SK-N-MC (cell line): ENCODE results near the gene MFSD6L.

ENCODE experiments used
- DNase-seq: peaks from one replicate; pipeline ENCODE4 v3.0.0-alpha.2; 2011; ENCODE audit warnings: low read depth, low spot score
- H3K27ac ChIP-seq: fragments of 200-600 bp; sonication (generic); 2 replicates; pipeline ENCODE4 v1.5.1; 2016; ENCODE audit warnings: mixed run types
- H3K36me3 ChIP-seq: fragments of 200-600 bp; sonication (generic); 2 replicates; pipeline ENCODE4 v1.6.1; 2017; ENCODE audit warnings: antibody characterized with exemption, low read length, mixed read lengths; ENCODE audit not compliant: insufficient read depth
- H3K4me3 ChIP-seq: fragments of 200-600 bp; sonication (generic); 2 replicates; pipeline ENCODE4 v1.5.1; 2016
- H3K9ac ChIP-seq: fragments of 200-600 bp; sonication (generic); 2 replicates; pipeline ENCODE4 v1.8.0; 2017; ENCODE audit warnings: mixed run types, mixed read lengths; ENCODE audit not compliant: insufficient read length
- H3K9me3 ChIP-seq: fragments of 200-600 bp; sonication (generic); 2 replicates; pipeline ENCODE4 v1.6.1; 2017; ENCODE audit warnings: low read depth, mild to moderate bottlenecking, antibody characterized with exemption, low read length, moderate library complexity, mixed read lengths
- EZH2 ChIP-seq: fragments of 200-600 bp; sonication (generic); IDR thresholded peaks from one replicate; pipeline ENCODE4 v1.6.1; 2017; ENCODE audit warnings: antibody characterized with exemption
- FOXP2 ChIP-seq: optimal IDR thresholded peaks from 2 replicates; pipeline ENCODE3; 2011; ENCODE audit warnings: mild to moderate bottlenecking, moderate library complexity; ENCODE audit not compliant: insufficient read depth; ENCODE audit errors: extremely low read length, control extremely low read depth
- POLR2AphosphoS5 ChIP-seq: IDR thresholded peaks from 2 replicates; pipeline ENCODE4 v1.6.1; 2012; ENCODE audit warnings: mild to moderate bottlenecking, low read depth, low read length, borderline replicate concordance

The MFSD6L gene

DNA sequence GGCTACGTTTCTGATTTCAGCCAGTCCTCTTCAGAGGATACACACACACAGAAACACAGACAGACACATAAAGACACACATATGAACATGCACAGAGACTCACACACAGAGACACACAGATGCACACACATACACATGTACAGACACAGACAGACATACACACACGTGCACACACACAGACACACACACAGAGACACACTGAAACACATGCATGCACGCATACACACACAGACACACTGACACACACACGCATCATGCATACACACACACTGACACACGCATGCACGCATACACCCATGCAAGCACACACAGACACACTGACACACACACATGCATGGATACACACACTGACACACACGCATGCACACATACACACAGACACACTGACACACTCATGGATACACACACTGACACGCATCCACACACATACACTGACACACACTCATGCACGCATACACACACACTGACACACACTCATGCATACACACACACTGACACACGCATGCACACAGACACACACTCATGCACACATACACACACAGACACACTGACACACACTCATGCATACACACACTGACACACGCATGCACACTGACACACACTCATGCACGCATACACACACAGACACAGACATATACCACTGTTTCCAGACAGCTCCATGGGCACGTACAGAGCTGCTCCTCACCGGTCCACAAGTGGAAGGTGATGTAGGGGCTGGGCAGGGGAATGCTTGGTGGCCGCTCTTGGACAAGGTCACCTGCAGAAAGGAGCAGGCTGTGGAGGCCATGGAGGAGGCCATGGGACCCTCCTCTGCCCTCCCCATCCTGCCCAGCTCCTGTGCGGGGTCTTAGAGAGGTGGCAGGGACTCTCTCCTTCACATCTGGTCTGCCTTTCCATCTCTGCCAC, 30.1 kb upstream of the MFSD6L start:
- Histone ChIP-seq H3K36me3 (no peaks in the 10 kb centered on the region), H3K27ac (no peak overlapping the region), H3K9ac (no peak overlapping the region), H3K9me3 (no peaks in the 10 kb centered on the region), H3K4me3 (no peak overlapping the region)
- no peak for DNase-seq
- no peak for TF ChIP-seq FOXP2
- no peak for TF ChIP-seq POLR2AphosphoS5
- no peak for TF ChIP-seq EZH2

DNA sequence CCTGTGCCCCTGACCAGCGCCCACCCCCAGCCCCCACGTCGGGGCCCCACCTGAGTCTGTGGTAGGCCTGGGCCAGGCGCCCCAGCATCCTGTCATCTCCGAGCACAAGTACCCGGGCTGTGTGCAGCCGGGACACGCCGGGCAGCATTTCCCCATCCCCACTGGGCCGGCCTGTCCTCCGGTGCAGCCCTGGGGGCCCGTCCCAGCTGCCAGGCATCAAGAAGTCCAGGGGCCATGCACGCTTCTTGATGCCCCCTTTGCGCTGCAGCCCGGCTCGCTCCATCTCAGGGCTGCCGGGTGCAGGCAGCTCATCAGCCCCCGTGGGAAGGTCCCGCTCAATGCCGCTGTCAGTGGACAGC, 29.3 kb upstream of the MFSD6L start:
- H3K4me3 ChIP-seq: no peak overlapping the region
- H3K9me3 ChIP-seq: no peaks in the 10 kb centered on the region
- TF ChIP-seq FOXP2: no peak
- TF ChIP-seq EZH2: no peak
- no peak for TF ChIP-seq POLR2AphosphoS5
- no peak for DNase-seq
- H3K27ac ChIP-seq: no peak overlapping the region
- H3K36me3 ChIP-seq: no peaks in the 10 kb centered on the region
- H3K9ac ChIP-seq: no peak overlapping the region

DNA sequence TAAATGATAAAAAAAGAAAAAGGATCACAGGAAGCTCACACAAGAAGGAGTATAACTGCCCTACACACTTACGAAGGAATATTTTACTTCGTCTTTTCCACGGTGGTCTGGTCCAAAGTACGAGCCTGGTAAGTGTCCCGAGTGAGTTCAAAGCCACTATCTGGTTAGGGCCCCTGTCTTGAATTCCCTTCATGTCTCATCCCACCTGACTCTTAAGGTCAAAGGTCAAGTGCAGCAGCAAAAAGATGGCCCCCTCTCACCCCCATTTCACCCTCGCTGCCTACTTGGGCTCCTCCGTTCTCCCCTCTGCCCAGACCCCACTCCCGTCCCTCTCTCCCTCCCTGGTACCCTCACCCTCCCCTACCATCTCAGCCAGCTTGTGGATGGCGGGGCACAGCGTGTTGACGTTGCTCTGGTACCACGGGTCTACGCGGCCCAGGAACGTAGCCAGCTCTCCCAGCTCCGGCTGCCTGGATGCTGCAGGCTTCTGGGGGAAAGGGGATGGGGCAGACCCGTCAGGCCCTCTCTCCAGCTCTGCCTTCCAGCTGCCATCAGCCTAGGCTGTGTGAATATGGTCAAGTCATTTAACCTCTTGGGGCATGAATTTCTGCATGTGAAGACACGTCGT, 27.8 kb upstream of the MFSD6L start:
- DNase-seq: no peak
- H3K4me3 ChIP-seq: no peak overlapping the region
- no peak for TF ChIP-seq POLR2AphosphoS5
- TF ChIP-seq EZH2: no peak
- TF ChIP-seq FOXP2: no peak
- H3K9me3 ChIP-seq: no peaks in the 10 kb centered on the region
- H3K27ac ChIP-seq: no peak overlapping the region
- no peak overlapping the region for H3K9ac ChIP-seq
- H3K36me3 ChIP-seq: no peaks in the 10 kb centered on the region

DNA sequence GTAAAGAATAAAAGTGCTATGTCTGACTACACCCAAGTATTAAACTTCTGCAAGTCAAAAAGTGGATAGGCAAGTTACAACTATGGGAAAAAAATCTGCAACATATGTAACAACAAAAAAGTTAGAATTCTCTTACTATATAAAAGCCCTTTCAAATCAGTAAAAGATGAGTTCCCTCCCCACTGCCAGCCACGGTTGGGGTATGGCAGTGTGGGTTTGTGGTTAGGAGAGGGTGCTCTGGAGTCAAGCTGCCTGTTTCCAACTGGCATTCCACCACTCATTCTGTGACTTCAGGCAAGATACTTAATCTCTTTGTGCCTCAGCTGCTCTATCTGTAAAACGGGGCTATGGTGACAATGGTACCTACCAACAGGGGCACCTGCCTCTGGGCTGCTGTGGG, 26.6 kb upstream of the MFSD6L start:
- Histone ChIP-seq H3K36me3 (no peaks in the 10 kb centered on the region), H3K4me3 (no peak overlapping the region), H3K27ac (no peak overlapping the region), H3K9me3 (no peaks in the 10 kb centered on the region), H3K9ac (no peak overlapping the region)
- TF ChIP-seq EZH2 (no peak), FOXP2 (no peak), POLR2AphosphoS5 (no peak)
- no peak for DNase-seq

DNA sequence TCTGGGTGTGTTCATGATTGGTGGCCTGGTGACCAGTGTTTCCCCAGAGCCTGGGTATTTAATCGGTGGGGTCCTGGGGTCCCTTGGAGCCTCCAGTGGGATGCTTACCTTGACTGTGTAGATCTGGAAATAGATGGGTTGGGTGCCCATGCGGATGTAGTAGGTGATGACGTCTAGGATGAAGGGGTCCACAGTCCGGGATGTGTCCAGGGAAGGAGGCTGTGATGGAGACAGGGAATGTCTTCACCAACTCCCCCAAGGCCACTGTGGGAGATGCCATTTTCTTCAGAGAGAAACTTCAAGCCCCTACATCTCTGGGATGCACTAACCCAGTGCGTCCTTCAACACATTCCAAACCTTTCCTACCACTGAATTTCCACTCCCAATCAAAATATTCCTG, 24.1 kb upstream of the MFSD6L start:
- DNase-seq: no peak
- Histone ChIP-seq H3K9ac (no peak overlapping the region), H3K9me3 (no peaks in the 10 kb centered on the region), H3K36me3 (no peaks in the 10 kb centered on the region), H3K4me3 (no peak overlapping the region), H3K27ac (no peak overlapping the region)
- no peak for TF ChIP-seq POLR2AphosphoS5
- no peak for TF ChIP-seq EZH2
- no peak for TF ChIP-seq FOXP2

DNA sequence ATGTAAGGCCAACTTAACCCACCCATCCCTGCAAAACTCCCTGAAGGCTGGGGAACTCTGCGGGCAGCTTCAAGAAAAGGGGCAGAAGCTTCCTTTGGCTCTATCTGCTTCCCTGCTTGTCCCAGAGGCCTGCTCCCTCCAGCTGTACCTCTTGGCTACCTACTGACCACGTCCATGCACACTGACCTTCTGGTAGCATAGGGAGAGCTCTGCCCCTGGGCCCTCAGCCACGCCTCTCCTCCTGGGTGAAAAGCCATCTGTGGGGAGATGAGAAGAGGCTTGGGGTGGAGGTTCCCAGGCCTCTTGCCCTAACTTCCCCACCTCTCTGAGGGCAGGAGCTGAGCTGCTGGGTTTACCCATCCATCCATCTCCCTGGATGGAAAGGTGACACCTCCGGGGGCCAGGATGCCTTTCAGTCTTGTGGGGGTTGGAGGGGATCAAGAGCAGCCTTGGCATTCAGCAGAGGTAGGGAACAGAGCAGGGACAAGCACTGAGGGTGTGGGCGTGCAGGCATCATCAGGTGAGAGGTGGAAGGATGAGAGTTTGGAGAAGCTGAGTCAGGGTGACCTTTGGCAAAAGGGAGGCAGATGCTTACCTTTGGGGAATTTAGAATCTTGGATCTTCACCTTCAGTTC, 23.4 kb upstream of the MFSD6L start:
- no peak for DNase-seq
- Histone ChIP-seq H3K9ac (no peak overlapping the region), H3K9me3 (no peaks in the 10 kb centered on the region), H3K4me3 (no peak overlapping the region), H3K36me3 (no peaks in the 10 kb centered on the region), H3K27ac (no peak overlapping the region)
- TF ChIP-seq EZH2: no peak
- TF ChIP-seq FOXP2: no peak
- TF ChIP-seq POLR2AphosphoS5: no peak

DNA sequence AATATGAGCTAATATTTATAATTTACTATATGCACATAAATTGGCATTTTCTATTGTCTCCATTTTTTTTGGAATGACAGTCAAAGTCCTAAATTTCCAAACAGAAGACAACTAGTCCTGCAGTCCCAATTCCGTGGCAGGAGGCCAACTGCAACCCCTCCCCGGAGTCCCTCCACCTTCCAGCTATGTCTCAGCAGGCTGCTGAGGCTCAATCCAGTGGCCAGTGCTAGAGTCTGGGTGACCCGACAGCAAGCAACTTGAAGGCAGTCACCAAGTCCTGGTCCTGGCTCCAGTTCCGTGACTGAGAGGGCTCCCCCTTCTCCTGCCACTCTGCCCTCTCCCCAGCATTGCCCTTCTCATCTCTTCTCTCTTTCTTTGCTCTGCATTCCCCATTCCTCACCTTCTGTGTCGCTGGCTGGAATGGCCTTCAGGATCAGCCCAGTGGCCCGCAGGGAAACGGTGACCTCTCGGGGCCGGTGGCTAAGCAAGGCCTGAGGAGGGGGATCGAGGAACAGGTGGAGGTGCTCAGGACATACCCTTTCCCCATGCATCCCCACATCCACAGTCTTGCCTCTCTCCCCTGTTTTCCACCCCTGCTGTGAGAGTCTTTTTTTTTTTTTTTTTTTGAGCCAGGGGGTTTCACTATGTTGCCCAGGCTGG, 22.4 kb upstream of the MFSD6L start:
- H3K9me3 ChIP-seq: no peaks in the 10 kb centered on the region
- no peaks in the 10 kb centered on the region for H3K36me3 ChIP-seq
- H3K4me3 ChIP-seq: no peak overlapping the region
- no peak for DNase-seq
- H3K9ac ChIP-seq: no peak overlapping the region
- H3K27ac ChIP-seq: no peak overlapping the region
- no peak for TF ChIP-seq POLR2AphosphoS5
- no peak for TF ChIP-seq FOXP2
- no peak for TF ChIP-seq EZH2
